Measurements from ENCODE around the gene UQCC3. TPM values are rescaled to one million over a fixed set of nuclear protein-coding genes. Genes with fewer than 3 reads are reported as not detected.

Gene UQCC3
- total RNA-seq, 4 donors from 2014 or later: 7.5 to 12.0 (median 10.3) TPM

- intact Hi-C loops (cut with DNase I; ENCODE audit: low total_unique reads): no loop called here
- 0 to 1% methylated on average over 63 to 73 of the region's 73 CpGs for WGBS, 2 donors
- peak within 1 kb of the TSS; percentile 70 for H3K4me3 ChIP-seq (ENCODE audit: low read depth, poor library complexity, severe bottlenecking)
- TF ChIP-seq, protein P1, sequence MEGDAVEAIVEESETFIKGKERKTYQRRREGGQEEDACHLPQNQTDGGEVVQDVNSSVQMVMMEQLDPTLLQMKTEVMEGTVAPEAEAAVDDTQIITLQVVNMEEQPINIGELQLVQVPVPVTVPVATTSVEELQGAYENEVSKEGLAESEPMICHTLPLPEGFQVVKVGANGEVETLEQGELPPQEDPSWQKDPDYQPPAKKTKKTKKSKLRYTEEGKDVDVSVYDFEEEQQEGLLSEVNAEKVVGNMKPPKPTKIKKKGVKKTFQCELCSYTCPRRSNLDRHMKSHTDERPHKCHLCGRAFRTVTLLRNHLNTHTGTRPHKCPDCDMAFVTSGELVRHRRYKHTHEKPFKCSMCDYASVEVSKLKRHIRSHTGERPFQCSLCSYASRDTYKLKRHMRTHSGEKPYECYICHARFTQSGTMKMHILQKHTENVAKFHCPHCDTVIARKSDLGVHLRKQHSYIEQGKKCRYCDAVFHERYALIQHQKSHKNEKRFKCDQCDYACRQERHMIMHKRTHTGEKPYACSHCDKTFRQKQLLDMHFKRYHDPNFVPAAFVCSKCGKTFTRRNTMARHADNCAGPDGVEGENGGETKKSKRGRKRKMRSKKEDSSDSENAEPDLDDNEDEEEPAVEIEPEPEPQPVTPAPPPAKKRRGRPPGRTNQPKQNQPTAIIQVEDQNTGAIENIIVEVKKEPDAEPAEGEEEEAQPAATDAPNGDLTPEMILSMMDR (IDR thresholded peaks at IDR 0.05): no peak
- TF ChIP-seq POLR2A (IDR thresholded peaks at IDR 0.05): peak in 1 of 2 donors; percentile 43
- DNase-seq (ENCODE audit: low spot score in 2 of 2): peak; percentile 100
These were observed 25.3 kb upstream of the UQCC3 start, which contains the start of gene GANAB for GRCh38 chr11:62645946-62646824. Gene GANAB (minus strand): TSS chr11:62646613. CDS start chr11:62646599, 14 bp downstream.

DNA sequence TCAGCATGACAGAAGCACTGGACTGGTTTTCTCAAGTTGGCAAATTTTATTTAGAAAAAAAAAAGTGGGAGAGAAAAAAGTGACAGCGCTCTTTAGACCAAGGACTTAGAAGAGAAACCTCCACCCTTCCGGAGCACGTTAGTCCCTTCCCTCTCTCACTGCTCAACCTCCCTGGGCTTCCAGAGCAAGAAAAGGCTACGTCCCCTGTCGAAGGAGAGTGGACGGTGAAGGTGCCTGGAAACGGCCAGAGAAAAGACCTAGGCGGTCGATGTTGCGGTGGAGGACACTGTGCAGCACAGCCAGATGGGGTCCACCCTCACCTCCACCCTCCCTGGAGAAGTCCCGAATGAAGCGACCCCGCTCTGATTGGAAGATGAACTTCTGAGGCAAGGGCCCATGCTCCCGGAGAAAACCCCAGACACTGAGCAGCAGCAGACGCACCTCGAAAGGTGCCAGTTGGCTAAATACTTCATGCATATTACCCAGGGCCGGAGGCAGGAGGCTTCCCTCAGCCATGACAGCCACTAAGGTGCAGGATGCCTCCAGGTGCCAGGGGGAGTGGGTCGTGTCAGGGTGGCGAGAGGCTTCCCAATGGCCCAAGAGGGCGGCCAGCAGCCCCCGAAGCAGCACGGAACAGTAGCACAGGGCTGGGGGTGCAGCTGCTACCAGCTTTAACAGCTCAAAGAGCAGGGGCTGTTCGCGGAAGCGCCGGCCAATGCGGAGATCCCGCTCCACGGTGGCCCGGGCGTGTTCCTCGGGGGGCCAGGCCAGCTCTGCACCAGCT is 24.5 kb upstream of the UQCC3 start:
- peak in 1 of 2 donors; percentile 31 for DNase-seq (ENCODE audit: low spot score in 2 of 2)
- no peak overlapping the region for H3K4me3 ChIP-seq (ENCODE audit: low read depth, poor library complexity, severe bottlenecking)
- intact Hi-C loops (cut with DNase I; ENCODE audit: low total_unique reads): no loop called here
- WGBS, 2 donors: 57 to 60% methylated on average over 31 to 32 of the region's 32 CpGs
- TF ChIP-seq, protein P1 (IDR thresholded peaks at IDR 0.05): no peak

- no peak overlapping the region for H3K4me3 ChIP-seq (ENCODE audit: low read depth, poor library complexity, severe bottlenecking)
- DNase-seq (ENCODE audit: low spot score in 2 of 2): no peak
- intact Hi-C loops (cut with DNase I; ENCODE audit: low total_unique reads): no loop called here
- WGBS, 2 donors: 70 to 91% methylated on average over 6 of the region's 6 CpGs
- TF ChIP-seq POLR2A (IDR thresholded peaks at IDR 0.05): no peak
- TF ChIP-seq, protein P1 (IDR thresholded peaks at IDR 0.05): no peak
These were observed 23.9 kb upstream of the UQCC3 start for GRCh38 chr11:62647609-62648005.

DNA sequence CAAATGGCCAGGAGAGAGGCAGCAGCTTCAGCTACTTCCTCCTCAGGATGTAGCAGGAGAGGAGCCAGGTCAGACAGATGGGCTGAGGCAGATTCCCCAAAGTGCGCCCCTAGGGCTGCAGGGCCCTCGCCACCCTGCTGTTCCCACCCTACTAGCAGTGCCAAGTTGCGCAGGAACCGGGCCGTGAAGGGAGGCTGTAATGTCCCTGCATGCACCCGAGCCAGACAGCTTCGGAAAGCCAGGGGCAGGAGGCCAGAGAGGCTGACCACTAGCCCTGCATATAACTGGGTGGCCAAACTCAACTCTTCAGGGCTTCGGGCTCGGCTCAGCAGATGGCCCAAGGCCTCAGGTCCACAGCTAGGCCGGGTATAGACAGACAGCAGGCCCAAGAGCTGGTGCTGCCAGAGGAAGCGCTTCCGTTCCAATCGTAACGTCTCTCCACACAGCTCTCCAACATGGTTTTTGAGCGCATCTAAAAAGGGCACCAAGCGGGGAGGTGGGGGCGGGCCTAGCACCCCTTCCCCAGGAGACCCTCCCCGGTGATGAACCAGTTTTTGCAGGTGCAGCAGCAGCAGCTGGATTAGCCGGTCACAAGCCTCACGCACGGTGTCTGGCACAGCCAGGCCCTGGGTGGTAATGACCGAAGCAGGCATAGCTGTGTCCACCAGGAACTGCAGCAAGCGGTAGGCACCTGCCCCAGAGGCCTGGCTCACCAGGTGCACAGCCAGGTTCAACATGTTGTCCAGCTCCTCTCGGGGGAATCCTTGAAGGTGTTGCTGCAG is 23.1 kb upstream of the UQCC3 start:
- H3K4me3 ChIP-seq (ENCODE audit: low read depth, poor library complexity, severe bottlenecking): no peak overlapping the region
- TF ChIP-seq POLR2A (IDR thresholded peaks at IDR 0.05): no peak
- TF ChIP-seq, protein P1 (IDR thresholded peaks at IDR 0.05): no peak
- intact Hi-C loops (cut with DNase I; ENCODE audit: low total_unique reads): no loop called here
- DNase-seq (ENCODE audit: low spot score in 2 of 2): no peak
- 86 to 89% methylated on average over 21 to 23 of the region's 24 CpGs for WGBS, 2 donors

GRCh38 chr11:62648967-62649364 is 22.5 kb upstream of the UQCC3 start:
- H3K4me3 ChIP-seq (ENCODE audit: low read depth, poor library complexity, severe bottlenecking): no peak overlapping the region
- intact Hi-C loops (cut with DNase I; ENCODE audit: low total_unique reads): no loop called here
- TF ChIP-seq, protein P1 (IDR thresholded peaks at IDR 0.05): no peak
- TF ChIP-seq POLR2A (IDR thresholded peaks at IDR 0.05): no peak
- DNase-seq (ENCODE audit: low spot score in 2 of 2): no peak
- WGBS, 2 donors: 80 to 93% methylated on average over 5 to 11 of the region's 11 CpGs
